NCI-H82 (cell line): Measurements from ENCODE around the gene CFAP74.

Source experiments
- DNase-seq: peaks from one replicate; lab custom pipeline; 2025; lab: John Stamatoyannopoulos, UW

Gene CFAP74

GRCh38 chr1:1928231-1929101, 75.1 kb downstream of the CFAP74 start:
- DNase-seq = no peak

GRCh38 chr1:1927751-1928150, 75.8 kb downstream of the CFAP74 start:
- no peak for DNase-seq

- no peak for DNase-seq
These were observed 76.5 kb downstream of the CFAP74 start for GRCh38 chr1:1926886-1927660.

GRCh38 chr1:1926346-1926811, 77.2 kb downstream of the CFAP74 start:
- DNase-seq = no peak

GRCh38 chr1:1925437-1926345, 77.9 kb downstream of the CFAP74 start:
- DNase-seq = no peak

- no peak for DNase-seq
These were observed 78.7 kb downstream of the CFAP74 start for GRCh38 chr1:1924849-1925248.

- no peak for DNase-seq
These were observed 79.2 kb downstream of the CFAP74 start for GRCh38 chr1:1924386-1924785.

- DNase-seq = no peak
These were observed 80.4 kb downstream of the CFAP74 start for GRCh38 chr1:1922956-1923833.

- no peak for DNase-seq
These were observed 81.0 kb downstream of the CFAP74 start for GRCh38 chr1:1922702-1922955.

- DNase-seq = no peak
These were observed 81.5 kb downstream of the CFAP74 start for GRCh38 chr1:1921901-1922701.

GRCh38 chr1:1921459-1921862, 82.1 kb downstream of the CFAP74 start:
- no peak for DNase-seq

GRCh38 chr1:1920608-1921458, 82.8 kb downstream of the CFAP74 start:
- DNase-seq = no peak

- no peak for DNase-seq
These were observed 83.5 kb downstream of the CFAP74 start for GRCh38 chr1:1920057-1920607.

GRCh38 chr1:1919304-1920056, 84.1 kb downstream of the CFAP74 start:
- peak; percentile 100 for DNase-seq

- no peak for DNase-seq
These were observed 84.7 kb downstream of the CFAP74 start, which contains the start of gene TMEM52 for GRCh38 chr1:1918901-1919303. TMEM52 (minus strand) TSS chr1:1919279; CDS start chr1:1919265, 14 bp downstream.

GRCh38 chr1:1917995-1918900, 85.3 kb downstream of the CFAP74 start:
- DNase-seq = no peak

GRCh38 chr1:1917304-1917976, 86.1 kb downstream of the CFAP74 start:
- no peak for DNase-seq
